NCI-H774 (cell line): ENCODE data around the gene CYP4F8.
"Not testable (repeated sequence)": the region's sequence is repeated elsewhere in the genome, so short reads cannot be mapped to it uniquely, and the experiment has no call there.

Source experiments
- DNase-seq: peaks from one replicate; lab custom pipeline; 2025; lab: John Stamatoyannopoulos, UW

Gene CYP4F8, protein sequence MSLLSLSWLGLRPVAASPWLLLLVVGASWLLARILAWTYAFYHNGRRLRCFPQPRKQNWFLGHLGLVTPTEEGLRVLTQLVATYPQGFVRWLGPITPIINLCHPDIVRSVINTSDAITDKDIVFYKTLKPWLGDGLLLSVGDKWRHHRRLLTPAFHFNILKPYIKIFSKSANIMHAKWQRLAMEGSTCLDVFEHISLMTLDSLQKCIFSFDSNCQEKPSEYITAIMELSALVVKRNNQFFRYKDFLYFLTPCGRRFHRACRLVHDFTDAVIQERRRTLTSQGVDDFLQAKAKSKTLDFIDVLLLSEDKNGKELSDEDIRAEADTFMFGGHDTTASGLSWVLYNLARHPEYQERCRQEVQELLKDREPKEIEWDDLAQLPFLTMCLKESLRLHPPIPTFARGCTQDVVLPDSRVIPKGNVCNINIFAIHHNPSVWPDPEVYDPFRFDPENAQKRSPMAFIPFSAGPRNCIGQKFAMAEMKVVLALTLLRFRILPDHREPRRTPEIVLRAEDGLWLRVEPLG

GRCh38 chr19:15614507-15615379 lies at the start of gene CYP4F8:
Gene CYP4F8 (plus strand): TSS chr19:15615218. CDS start chr19:15615617, 399 bp downstream.
- DNase-seq = no peak

GRCh38 chr19:15570420-15570819 lies 44.6 kb upstream of the CYP4F8 start:
- no peak for DNase-seq

GRCh38 chr19:15575406-15575805 lies 39.6 kb upstream of the CYP4F8 start:
- DNase-seq = no peak

DNA sequence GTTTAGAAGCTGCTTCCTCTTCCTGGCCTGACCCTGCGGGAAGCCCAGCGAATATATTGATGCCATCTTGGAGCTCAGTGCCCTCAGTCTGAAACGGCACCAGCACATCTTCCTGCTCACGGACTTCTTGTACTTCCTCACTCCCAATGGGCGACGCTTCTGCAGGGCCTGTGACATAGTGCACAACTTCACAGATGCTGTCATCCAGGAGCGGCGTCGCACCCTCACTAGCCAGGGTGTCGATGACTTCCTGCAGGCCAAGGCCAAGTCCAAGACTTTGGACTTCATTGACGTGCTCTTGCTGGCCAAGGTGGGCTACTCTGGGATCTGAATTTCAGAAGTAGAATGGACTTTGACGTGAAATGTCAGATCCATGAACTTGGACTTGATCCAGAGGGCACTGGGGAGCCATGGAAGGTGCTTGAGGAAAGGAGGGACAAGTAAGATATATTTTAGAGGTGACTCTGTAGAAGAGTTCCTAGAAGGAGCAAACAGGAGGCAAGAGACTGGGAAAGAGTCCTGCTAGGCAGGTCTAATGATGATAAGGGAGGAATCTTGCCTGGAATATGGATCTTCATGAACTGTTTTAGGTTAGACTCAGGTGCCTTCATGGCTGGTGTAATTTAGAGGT lies 38.4 kb upstream of the CYP4F8 start:
- no peak for DNase-seq

DNA sequence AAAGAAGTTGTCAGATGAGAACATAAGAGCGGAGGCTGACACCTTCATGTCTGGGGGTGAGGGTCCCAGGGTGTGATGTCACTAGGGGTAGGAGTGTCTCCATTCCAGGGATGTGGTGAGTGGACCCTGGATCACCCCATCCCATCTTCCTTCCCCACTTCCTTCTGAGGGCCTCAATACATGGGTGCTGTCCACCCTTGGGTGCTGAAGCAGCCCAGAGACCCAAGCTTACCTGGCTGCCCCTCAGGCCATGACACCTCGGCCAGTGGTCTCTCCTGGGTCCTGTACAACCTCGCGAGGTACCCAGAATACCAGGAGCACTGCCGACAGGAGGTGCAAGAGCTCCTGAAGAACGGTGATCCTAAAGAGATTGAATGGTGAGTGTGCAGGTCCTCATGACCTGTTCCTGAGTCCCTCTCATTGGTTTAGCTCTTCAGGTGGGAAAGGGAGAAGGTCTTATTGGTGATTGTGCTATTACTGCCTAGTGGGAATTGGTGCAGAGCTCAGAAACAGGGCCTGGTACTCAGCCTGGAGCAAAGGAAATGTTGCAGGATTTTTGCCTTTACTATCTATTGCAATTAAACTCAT lies 37.7 kb upstream of the CYP4F8 start:
- DNase-seq = no peak

DNA sequence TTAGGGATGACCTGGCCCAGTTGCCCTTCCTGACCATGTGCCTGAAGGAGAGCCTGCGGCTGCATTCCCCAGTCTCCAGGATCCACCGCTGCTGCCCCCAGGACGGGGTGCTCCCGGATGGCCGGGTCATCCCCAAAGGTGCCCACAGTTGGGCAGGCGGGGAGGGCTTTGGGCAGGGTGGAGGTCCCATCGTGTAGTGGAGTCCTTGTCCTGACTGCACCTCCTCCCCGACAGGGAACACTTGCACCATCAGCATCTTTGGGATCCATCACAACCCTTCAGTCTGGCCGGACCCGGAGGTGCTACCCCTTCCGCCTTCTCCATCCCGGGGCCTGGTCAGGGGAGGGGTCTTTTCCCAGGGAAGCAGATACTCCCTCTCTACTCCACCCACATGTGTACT lies 31.7 kb upstream of the CYP4F8 start:
- no peak for DNase-seq

GRCh38 chr19:15584095-15584494 lies 30.9 kb upstream of the CYP4F8 start:
- DNase-seq = no peak

- DNase-seq = peak; percentile 56
These were observed 30.4 kb upstream of the CYP4F8 start for GRCh38 chr19:15584541-15585115.

- DNase-seq = no peak
These were observed 27.4 kb upstream of the CYP4F8 start for GRCh38 chr19:15587663-15588062.

GRCh38 chr19:15588265-15588664 lies 26.8 kb upstream of the CYP4F8 start:
- no peak for DNase-seq

DNA sequence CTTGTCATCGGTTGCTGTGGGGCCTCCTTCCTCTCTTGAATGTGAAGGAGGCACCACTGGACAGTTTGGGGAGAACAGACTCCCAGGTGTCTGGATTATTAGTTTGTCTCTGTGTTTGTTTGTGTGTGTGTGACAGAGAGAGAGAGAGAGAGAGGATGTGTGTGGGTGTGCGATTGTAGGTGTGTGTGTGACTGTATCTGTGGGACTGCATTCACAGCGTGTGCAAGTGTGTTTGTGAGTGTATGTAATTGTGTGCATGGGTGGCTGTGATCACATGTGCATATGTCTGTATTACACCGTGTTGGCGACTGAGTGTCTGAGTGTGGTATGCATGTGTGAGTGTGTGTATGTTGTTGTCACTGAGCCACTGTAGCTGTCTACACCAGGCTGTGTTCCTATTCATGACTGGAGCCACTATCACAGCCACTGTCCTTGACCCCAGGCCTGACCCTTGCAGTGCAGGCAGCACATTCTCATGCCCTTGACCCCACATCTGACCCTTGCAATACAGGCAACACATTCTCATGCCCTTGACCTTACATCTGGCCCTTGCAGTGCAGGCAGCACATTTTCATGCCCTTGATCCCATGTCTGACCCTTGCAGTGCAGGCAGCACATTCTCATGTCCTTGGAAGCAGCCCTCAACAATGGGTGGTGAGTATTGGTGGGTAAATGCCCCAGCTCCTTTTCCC lies 25.1 kb upstream of the CYP4F8 start:
- DNase-seq = no peak

GRCh38 chr19:15591796-15592195 lies 23.2 kb upstream of the CYP4F8 start:
- DNase-seq = no peak

GRCh38 chr19:15592506-15592905 lies 22.5 kb upstream of the CYP4F8 start:
- not testable (repeated sequence) for DNase-seq

GRCh38 chr19:15593766-15594165 lies 21.3 kb upstream of the CYP4F8 start:
- DNase-seq = not testable (repeated sequence)

- DNase-seq = no peak
These were observed 19.9 kb upstream of the CYP4F8 start for GRCh38 chr19:15595069-15595468.

- not testable (repeated sequence) for DNase-seq
These were observed 6.8 kb upstream of the CYP4F8 start for GRCh38 chr19:15607978-15608925.

GRCh38 chr19:15609261-15609660 lies 5.8 kb upstream of the CYP4F8 start:
- DNase-seq = no peak

GRCh38 chr19:15612342-15612741 lies 2.7 kb upstream of the CYP4F8 start:
- DNase-seq = no peak

- DNase-seq = no peak
These were observed 1.7 kb upstream of the CYP4F8 start for GRCh38 chr19:15613338-15613737.

DNA sequence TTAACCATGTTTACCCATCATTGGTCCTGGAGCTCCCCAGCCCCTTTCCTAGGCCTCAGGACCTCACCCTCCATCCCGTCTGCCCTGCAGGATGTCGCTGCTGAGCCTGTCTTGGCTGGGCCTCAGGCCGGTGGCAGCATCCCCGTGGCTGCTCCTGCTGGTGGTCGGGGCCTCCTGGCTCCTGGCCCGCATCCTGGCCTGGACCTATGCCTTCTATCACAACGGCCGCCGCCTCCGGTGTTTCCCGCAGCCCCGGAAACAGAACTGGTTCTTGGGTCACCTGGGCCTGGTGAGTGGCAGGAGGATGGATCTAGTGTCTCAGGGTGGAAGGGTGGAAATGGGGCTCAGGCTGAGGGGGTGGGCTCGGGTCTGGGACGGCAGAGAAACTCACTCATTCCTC lies 508 bp downstream of the CYP4F8 start:
- no peak for DNase-seq
